Measurements from ENCODE around the gene KRTAP16-1. TPM values are rescaled to one million over a fixed set of nuclear protein-coding genes. Genes with fewer than 3 reads are reported as not detected.

The KRTAP16-1 gene
- total and polyA plus RNA-seq, 4 donors, result not detected

DNA sequence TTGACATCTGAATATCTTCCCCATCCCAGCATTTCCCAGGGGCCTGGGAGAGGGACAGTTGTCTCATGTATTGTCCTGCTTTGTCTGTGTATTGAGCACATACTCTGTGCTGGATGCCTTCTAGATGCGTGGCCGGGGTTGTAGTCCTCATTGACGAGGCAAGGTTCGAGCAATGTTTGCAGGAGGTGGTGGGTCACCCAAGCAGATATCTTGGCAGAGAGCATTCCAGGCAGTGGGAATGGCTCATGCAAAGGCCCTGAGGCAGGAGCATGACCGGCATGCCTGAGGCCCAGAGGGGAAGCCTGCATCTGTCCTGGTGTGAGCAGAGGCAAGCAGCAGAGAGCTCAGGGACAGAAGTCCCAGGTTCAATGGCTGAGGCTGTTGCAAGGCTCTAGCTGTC, 24.0 kb upstream of the KRTAP16-1 start:
- H3K27me3 ChIP-seq (ENCODE audit: control insufficient read depth in 3 of 3, insufficient read depth in 3 of 3, low read length in 2 of 3), result no peaks in the 10 kb centered on the region
- H3K4me3 ChIP-seq, result no peak overlapping the region
- 97% methylated on average over 5 of the region's 5 CpGs for WGBS, 2 donors
- H3K4me1 ChIP-seq (ENCODE audit: control insufficient read depth in 5 of 5, insufficient read depth in 5 of 5, low read length in 5 of 5), result peaks cover 0 to 17% (median 0%) of the 10 kb centered on the region in 5 donors
- DNase-seq, result no peak
- peaks cover 0 to 2% (median 0%) of the 10 kb centered on the region in 4 donors for H3K9me3 ChIP-seq (ENCODE audit: control insufficient read depth in 4 of 4, insufficient read depth in 3 of 4, low read length in 3 of 4)
- TF ChIP-seq, protein P1, sequence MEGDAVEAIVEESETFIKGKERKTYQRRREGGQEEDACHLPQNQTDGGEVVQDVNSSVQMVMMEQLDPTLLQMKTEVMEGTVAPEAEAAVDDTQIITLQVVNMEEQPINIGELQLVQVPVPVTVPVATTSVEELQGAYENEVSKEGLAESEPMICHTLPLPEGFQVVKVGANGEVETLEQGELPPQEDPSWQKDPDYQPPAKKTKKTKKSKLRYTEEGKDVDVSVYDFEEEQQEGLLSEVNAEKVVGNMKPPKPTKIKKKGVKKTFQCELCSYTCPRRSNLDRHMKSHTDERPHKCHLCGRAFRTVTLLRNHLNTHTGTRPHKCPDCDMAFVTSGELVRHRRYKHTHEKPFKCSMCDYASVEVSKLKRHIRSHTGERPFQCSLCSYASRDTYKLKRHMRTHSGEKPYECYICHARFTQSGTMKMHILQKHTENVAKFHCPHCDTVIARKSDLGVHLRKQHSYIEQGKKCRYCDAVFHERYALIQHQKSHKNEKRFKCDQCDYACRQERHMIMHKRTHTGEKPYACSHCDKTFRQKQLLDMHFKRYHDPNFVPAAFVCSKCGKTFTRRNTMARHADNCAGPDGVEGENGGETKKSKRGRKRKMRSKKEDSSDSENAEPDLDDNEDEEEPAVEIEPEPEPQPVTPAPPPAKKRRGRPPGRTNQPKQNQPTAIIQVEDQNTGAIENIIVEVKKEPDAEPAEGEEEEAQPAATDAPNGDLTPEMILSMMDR (IDR thresholded peaks at IDR 0.05; ENCODE audit: control extremely low read depth, extremely low read depth), result no peak
- no peak overlapping the region for H3K9ac ChIP-seq (ENCODE audit: insufficient read depth in 1 of 2, low read length in 2 of 2)
- H3K27ac ChIP-seq (ENCODE audit: low read depth in 1 of 2, low read length in 1 of 2), result no peak overlapping the region
- H3K36me3 ChIP-seq (ENCODE audit: control insufficient read depth in 4 of 4, insufficient read depth in 4 of 4, low read length in 4 of 4), result no peaks in the 10 kb centered on the region
- no peak for ATAC-seq (ENCODE audit: insufficient read depth, low FRiP score)

DNA sequence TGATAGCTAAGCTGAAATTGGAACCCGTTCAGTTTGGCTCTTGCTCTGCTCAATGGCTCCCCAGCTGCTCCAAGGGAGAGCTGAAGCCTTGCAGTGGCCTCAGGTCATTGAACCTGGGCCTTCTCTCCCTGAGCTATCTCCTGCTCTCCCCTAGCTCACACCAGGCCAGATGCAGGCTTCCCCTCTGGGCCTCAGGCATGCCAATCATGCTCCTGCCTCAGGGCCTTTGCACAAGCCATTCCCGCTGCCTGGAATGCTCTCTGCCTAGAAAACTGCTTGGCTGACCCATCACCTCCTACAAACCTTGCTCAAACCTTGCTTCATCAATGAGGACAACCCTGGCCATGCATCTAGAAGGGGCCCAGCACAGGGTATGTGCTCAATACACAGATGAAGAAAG, 23.1 kb upstream of the KRTAP16-1 start:
- TF ChIP-seq, protein P1 (IDR thresholded peaks at IDR 0.05; ENCODE audit: control extremely low read depth, extremely low read depth), result no peak
- DNase-seq, result no peak
- Histone ChIP-seq H3K27ac (ENCODE audit: low read depth in 1 of 2, low read length in 1 of 2) (no peak overlapping the region), H3K4me1 (ENCODE audit: control insufficient read depth in 5 of 5, insufficient read depth in 5 of 5, low read length in 5 of 5) (peaks cover 0 to 17% (median 0%) of the 10 kb centered on the region in 5 donors), H3K4me3 (no peak overlapping the region), H3K9me3 (ENCODE audit: control insufficient read depth in 4 of 4, insufficient read depth in 3 of 4, low read length in 3 of 4) (peaks cover 0 to 2% (median 0%) of the 10 kb centered on the region in 4 donors), H3K27me3 (ENCODE audit: control insufficient read depth in 3 of 3, insufficient read depth in 3 of 3, low read length in 2 of 3) (no peaks in the 10 kb centered on the region), H3K36me3 (ENCODE audit: control insufficient read depth in 4 of 4, insufficient read depth in 4 of 4, low read length in 4 of 4) (no peaks in the 10 kb centered on the region), H3K9ac (ENCODE audit: insufficient read depth in 1 of 2, low read length in 2 of 2) (no peak overlapping the region)
- no peak for ATAC-seq (ENCODE audit: insufficient read depth, low FRiP score)
- 74 to 82% methylated on average over 2 of the region's 2 CpGs for WGBS, 2 donors

DNA sequence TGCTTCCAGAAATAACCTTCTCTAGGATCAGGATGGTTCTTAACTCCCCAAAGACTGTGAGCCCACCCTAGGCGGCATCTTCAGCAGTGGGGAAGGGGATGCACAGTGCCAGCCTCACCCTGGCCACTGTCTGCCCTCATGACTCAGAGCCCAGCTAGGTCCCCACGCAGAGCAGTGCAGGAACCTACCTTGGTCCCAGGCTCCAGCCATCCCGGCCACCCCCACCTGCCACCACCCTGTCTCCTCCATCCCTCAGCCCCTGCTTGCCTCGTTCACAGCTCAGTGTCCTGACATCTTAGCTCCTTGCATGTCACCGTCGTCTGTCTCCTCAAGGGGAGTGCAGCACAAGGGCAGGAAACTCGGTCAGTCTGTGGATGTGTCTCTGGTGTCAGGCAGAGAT, 22.5 kb upstream of the KRTAP16-1 start:
- no peak for ATAC-seq (ENCODE audit: insufficient read depth, low FRiP score)
- Histone ChIP-seq H3K36me3 (ENCODE audit: control insufficient read depth in 4 of 4, insufficient read depth in 4 of 4, low read length in 4 of 4) (no peaks in the 10 kb centered on the region), H3K9me3 (ENCODE audit: control insufficient read depth in 4 of 4, insufficient read depth in 3 of 4, low read length in 3 of 4) (peaks cover 0 to 2% (median 0%) of the 10 kb centered on the region in 4 donors), H3K4me1 (ENCODE audit: control insufficient read depth in 5 of 5, insufficient read depth in 5 of 5, low read length in 5 of 5) (peaks cover 0 to 17% (median 0%) of the 10 kb centered on the region in 5 donors), H3K27ac (ENCODE audit: low read depth in 1 of 2, low read length in 1 of 2) (no peak overlapping the region), H3K27me3 (ENCODE audit: control insufficient read depth in 3 of 3, insufficient read depth in 3 of 3, low read length in 2 of 3) (no peaks in the 10 kb centered on the region), H3K4me3 (no peak overlapping the region), H3K9ac (ENCODE audit: insufficient read depth in 1 of 2, low read length in 2 of 2) (no peak overlapping the region)
- TF ChIP-seq, protein P1 (IDR thresholded peaks at IDR 0.05; ENCODE audit: control extremely low read depth, extremely low read depth), result no peak
- WGBS, 2 donors, result 75 to 88% methylated on average over 7 of the region's 7 CpGs
- DNase-seq, result no peak

Data from lung (tissue), 12 donors.